Frontal cortex (tissue), 4 donors: ENCODE data around the gene PDIK1L. TPM values are rescaled to one million over a fixed set of nuclear protein-coding genes. Genes with fewer than 3 reads are reported as not detected.

Experiments
- DNase-seq, 2 donors: peaks; one replicate each; pipeline ENCODE4 v3.0.0; 2012; ENCODE audit warnings: low spot score in 2 of 2
- FAIRE-seq: peaks from 2 replicates; lab custom pipeline; 2012; peaks lifted over from hg19 to GRCh38; lab: Jason Lieb, UNC
- total RNA-seq: library from RNA; depleted of rRNA; stranded (reverse); fragments of >200 nt; gene quantifications from one replicate; pipeline ENCODE4 v1.2.3, GENCODE V29; 2014
- donor health status: control.
- donor health status: control.
- donor health status: control.

PDIK1L gene
- total RNA-seq: 109 TPM

GRCh38 chr1:26111530-26112406 is at the start of gene PDIK1L:
Gene PDIK1L (plus strand): TSS chr1:26111824. CDS start chr1:26114309, 2,485 bp downstream.
- DNase-seq (peak; percentile 92 to 96), FAIRE-seq (no peak)

- FAIRE-seq: no peak
- no peak for DNase-seq
Measured at GRCh38 chr1:26064553-26064952, 47.1 kb upstream of the PDIK1L start.

- no peak for FAIRE-seq
- no peak for DNase-seq
Measured at GRCh38 chr1:26066160-26066559, 45.5 kb upstream of the PDIK1L start.

GRCh38 chr1:26066857-26067256 is 44.8 kb upstream of the PDIK1L start:
- DNase-seq: no peak
- FAIRE-seq: no peak

GRCh38 chr1:26067432-26067911 is 44.2 kb upstream of the PDIK1L start, which contains the start of gene TRIM63:
Gene TRIM63 (minus strand): TSS chr1:26067630. CDS start chr1:26067494, 136 bp downstream.
- no peak for FAIRE-seq

GRCh38 chr1:26069941-26070295 is 41.7 kb upstream of the PDIK1L start:
- DNase-seq: no peak
- no peak for FAIRE-seq

More at GRCh38 chr1:26067432-26067911, 44.2 kb upstream of the PDIK1L start, which contains the start of gene TRIM63:
- no peak for DNase-seq

GRCh38 chr1:26070296-26070962 is 41.2 kb upstream of the PDIK1L start:
- DNase-seq (no peak), FAIRE-seq (no peak)

- DNase-seq (no peak), FAIRE-seq (no peak)
Measured at GRCh38 chr1:26070963-26071342, 40.7 kb upstream of the PDIK1L start.

GRCh38 chr1:26072305-26072704 is 39.3 kb upstream of the PDIK1L start:
- FAIRE-seq (no peak), DNase-seq (no peak)

GRCh38 chr1:26075421-26076144 is 36.0 kb upstream of the PDIK1L start:
- no peak for FAIRE-seq
- DNase-seq: no peak

- no peak for DNase-seq
- FAIRE-seq: no peak
Measured at GRCh38 chr1:26077524-26077923, 34.1 kb upstream of the PDIK1L start.

- DNase-seq: no peak
- no peak for FAIRE-seq
Measured at GRCh38 chr1:26078286-26079177, 33.1 kb upstream of the PDIK1L start.

GRCh38 chr1:26079178-26079563 is 32.5 kb upstream of the PDIK1L start:
- DNase-seq (no peak), FAIRE-seq (no peak)

- no peak for DNase-seq
- no peak for FAIRE-seq
Measured at GRCh38 chr1:26079960-26080814, 31.4 kb upstream of the PDIK1L start.

- FAIRE-seq: no peak
- no peak for DNase-seq
Measured at GRCh38 chr1:26081267-26082019, 30.2 kb upstream of the PDIK1L start.

- FAIRE-seq (no peak), DNase-seq (no peak)
Measured at GRCh38 chr1:26082020-26082350, 29.6 kb upstream of the PDIK1L start.

- no peak for FAIRE-seq
- DNase-seq: no peak
Measured at GRCh38 chr1:26083208-26083607, 28.4 kb upstream of the PDIK1L start.

GRCh38 chr1:26084091-26084561 is 27.5 kb upstream of the PDIK1L start:
- DNase-seq (no peak), FAIRE-seq (no peak)
